Stimulated activated CD8-positive, alpha-beta memory T cell treated with anti-CD3 and anti-CD28 coated beads, Interleukin-2, amount 100 ng/mL, for 1 hour (primary cell): Measurements from ENCODE around the gene ADAMTS15.

Experiments used
- DNase-seq, 2 donors: peaks; one replicate each; pipeline ENCODE4 v3.0.0-alpha.2; 2020; ENCODE audit warnings: low read depth in 2 of 2

ADAMTS15 gene

GRCh38 chr11:130476922-130477491 is 28.6 kb downstream of the ADAMTS15 start:
- no peak for DNase-seq

DNA sequence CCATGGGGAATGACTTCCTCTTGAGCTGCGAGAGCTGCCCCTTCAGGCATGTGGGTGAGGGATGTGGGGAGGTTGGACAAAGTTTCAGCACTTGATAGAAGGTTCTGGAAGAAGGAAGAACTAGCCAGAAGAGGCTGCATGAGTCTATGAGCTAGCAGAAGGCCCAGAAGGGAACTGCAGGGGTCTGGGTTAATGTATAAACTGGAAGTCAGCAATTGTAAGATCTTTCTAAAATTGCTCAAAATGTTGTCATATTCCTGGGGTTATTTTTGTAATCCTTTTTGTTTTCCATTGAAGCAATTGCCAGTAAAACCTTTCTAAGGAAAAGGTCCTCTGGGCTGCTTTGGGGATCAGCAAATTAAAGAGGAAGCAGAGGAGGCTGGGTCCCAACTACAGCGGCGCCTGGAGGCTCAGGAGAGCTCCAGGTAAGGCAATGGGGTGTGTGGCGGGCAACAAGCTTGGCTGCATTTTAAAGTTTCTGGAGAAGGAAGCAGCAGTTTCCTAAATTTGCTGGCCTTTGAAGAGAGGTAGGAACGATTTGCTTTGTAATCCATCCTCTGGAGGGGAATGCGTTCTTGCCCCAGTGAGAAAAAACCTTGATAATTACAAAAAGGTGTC is 29.2 kb downstream of the ADAMTS15 start:
- DNase-seq = no peak

DNA sequence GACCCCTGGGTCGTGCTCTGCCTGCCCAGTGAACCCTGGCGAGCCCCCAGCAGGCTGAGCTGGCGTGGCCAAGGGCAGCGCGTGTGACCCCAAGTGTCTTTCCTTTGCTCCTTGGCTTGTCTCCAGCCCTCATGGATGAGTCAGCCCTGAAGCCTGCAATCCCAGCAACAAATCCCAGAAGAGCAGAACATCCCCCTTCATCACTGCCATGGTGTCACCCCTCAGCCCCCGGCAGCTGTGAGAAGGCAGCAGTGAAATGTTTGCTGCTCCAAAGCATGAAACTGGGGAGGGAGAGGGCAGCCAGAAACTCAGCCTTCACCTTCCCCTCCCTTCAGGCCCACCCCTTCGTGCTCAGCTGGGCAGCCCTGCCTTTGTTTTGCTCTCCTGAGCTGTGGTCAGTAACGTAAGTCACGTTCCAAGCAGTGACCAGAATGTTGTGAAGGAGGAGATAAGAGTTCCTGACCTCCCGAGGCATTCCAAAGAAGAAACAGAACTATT is 29.8 kb downstream of the ADAMTS15 start:
- DNase-seq = no peak

DNA sequence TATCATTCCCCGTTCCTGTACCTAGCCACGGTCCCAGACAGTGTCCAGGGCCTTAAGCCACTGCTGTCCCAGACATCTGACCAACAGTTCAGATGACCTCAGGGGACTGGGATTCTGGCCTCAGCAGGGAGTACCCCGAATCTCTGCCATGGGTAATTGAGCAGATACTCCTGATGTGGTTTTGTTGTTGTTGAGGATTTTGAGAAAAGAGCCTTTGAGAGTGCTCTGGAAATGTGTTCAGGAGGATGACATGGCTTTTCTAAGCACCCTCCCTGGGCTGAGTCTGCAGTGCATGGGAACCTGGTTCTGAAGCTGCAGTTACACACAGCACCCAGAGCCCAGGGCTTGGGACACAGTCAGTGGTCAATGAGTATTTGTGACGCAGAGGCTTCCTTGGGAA is 30.4 kb downstream of the ADAMTS15 start:
- no peak for DNase-seq

DNA sequence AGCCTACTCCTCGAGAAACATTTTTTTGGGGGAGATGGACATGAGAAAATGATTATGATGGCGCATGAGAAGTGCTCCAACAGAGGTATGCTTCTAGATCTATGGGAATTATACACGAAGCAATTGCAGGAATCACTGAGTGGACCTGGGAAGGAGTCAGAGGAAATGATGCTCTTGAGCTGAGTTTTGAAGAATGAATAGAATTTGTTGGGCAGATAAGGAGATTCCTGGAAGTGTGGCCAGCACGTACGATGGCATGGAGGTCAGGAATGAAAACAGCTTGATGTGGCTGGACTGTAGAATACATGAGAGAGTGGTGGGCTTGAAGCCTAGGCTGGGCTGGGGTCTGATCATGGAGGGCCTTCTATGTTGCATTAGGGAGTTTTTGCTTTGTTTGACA is 31.7 kb downstream of the ADAMTS15 start:
- DNase-seq = no peak

GRCh38 chr11:130480711-130481140 is 32.3 kb downstream of the ADAMTS15 start:
- DNase-seq = no peak

- no peak for DNase-seq
These were observed 34.7 kb downstream of the ADAMTS15 start for GRCh38 chr11:130483124-130483523.

GRCh38 chr11:130485983-130486382 is 37.5 kb downstream of the ADAMTS15 start:
- DNase-seq = no peak

GRCh38 chr11:130486391-130486836 is 38.0 kb downstream of the ADAMTS15 start:
- no peak for DNase-seq

GRCh38 chr11:130486987-130487923 is 38.8 kb downstream of the ADAMTS15 start:
- DNase-seq = no peak

DNA sequence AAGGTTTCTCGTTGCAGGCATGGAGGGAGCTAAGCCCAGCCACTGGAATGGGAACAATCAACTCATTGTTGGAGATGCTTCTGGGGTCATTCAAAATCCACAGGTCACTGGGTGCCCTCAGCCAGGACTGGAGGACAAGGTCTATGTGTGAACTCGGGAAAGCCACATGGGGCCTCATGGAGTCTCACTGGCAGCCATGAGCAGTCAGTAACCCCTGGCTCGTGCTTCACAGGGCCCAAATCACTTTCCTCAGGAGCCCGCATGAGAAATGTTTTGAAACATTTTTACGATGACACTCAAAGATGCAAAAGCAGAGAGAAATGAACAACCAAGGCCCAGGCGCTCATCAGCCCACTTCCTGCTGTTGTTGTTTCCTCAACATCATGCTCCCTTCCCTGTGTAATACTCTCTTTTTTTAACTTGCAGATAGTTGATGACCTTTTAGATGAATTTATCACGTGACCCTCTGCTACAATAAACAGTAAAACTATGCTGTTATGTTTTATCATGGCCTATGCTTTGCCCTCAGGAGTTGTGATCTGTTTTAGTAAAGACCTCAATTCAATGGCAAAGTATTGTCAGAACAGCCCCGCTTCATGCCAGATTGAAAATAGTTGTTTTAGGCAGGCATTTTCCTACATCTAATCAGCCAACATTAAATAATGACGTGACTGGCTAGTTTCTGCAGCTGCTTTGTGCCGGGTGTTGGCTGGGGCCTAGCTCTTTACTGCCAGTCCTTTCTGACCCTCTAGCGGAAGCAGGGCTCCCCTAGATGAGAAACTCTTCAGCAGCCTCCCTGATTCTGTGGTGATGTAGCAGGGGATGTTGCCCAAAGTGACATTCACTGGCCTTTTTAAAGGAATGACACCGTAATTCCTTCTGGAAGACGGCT is 39.7 kb downstream of the ADAMTS15 start:
- DNase-seq = no peak

- DNase-seq = no peak
These were observed 40.6 kb downstream of the ADAMTS15 start for GRCh38 chr11:130488848-130489584.

DNA sequence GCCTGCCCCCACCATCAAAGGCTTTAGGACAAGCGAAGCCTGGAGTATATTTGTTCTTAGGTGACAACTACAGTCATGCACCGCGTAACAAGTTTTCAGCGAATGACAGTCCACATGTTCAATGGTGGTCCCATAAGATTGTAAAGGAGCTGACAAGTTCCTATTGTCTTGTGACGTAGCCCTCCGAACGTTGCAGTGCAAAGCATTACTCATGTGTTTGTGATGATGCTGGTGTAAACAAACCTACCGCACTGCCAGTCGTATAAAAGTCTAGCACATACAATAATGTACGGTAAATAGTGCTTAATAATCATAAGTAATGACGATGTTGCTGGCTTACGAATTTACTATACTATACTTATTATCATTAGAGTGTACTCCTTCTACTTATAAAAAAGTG is 41.3 kb downstream of the ADAMTS15 start:
- DNase-seq = no peak

GRCh38 chr11:130490682-130491449 is 42.4 kb downstream of the ADAMTS15 start:
- no peak for DNase-seq

GRCh38 chr11:130498181-130498580 is 49.7 kb downstream of the ADAMTS15 start:
- no peak for DNase-seq

GRCh38 chr11:130499828-130500227 is 51.4 kb downstream of the ADAMTS15 start:
- DNase-seq = no peak

- no peak for DNase-seq
These were observed 55.9 kb downstream of the ADAMTS15 start for GRCh38 chr11:130504317-130504716.

GRCh38 chr11:130508913-130509312 is 60.5 kb downstream of the ADAMTS15 start:
- no peak for DNase-seq

GRCh38 chr11:130509942-130510341 is 61.5 kb downstream of the ADAMTS15 start:
- no peak for DNase-seq

DNA sequence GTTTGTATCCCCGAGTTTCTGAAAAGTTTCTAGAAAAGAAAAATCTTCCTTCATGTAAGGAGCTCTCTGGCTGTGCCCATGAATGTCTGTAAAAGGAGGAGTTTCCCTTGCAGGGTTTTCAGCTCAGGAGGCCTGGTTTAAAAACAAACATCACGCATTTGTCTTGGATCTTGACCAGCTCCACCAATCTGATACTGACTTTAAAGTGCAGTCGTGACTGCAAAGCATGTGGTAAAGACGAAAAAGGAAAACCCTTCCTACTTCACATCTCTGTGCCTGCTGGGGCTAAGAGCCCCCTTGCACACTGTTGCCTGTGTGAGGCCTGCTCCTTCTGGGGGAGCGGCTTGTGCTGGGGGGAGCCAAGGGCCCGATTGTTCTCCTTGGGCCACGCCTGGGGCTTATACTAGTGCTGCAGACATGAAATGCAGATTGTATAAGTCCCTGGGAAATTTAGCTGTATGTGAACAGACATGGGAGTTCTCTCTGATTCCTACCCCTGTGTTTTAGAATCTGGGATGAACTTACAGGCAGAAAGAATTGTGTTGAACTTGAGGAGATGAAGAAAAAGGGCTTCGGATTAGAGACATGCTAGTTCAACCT is 62.1 kb downstream of the ADAMTS15 start:
- DNase-seq = no peak
